ENCODE results near the gene CSMD2. TPM values are rescaled to one million over a fixed set of nuclear protein-coding genes. Genes with fewer than 3 reads are reported as not detected.

The CSMD2 gene
- total RNA-seq, 2 experiments from 2014 or later = not detected

DNA sequence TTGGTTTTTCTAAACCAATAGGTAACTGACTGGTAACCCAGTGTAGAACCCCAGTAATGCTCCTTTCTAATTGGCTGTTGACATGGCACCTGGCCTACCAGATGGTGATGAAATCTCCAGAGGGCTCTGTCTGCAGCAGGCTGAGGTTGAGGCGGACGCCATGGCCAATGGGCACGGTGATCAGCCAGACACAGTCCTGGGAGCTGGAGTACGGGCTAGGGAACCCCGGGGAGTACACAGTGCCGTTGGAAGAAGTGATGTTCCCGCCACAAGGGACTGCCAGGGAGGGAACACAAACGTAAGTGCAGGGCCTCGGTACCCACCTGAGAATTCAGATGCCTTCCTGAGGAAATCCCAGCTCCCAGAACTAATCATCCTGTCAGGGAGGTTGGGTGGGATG is 562.8 kb downstream of the CSMD2 start:
- POLR2A ChIA-PET = no interaction called here
- Histone ChIP-seq H3K79me2 (ENCODE audit: insufficient read depth, low read depth, low read length) (no peaks in the 10 kb centered on the region), H3K9me3 (ENCODE audit: low read length) (no peaks in the 10 kb centered on the region), H2AFZ (ENCODE audit: low read length) (no peak overlapping the region), H4K20me1 (ENCODE audit: insufficient read depth, low read length) (no peaks in the 10 kb centered on the region), H3K36me3 (ENCODE audit: insufficient read depth, low read length) (no peaks in the 10 kb centered on the region), H3K4me1 (ENCODE audit: insufficient read depth, low read length, poor library complexity, severe bottlenecking) (no peaks in the 10 kb centered on the region), H3K4me3 (ENCODE audit: low read depth, low read length, poor library complexity, severe bottlenecking) (no peak overlapping the region), H3K4me2 (ENCODE audit: low read length) (no peak overlapping the region), H3K9me2 (ENCODE audit: insufficient read depth, low read length) (no peaks in the 10 kb centered on the region), H3K27ac (ENCODE audit: low read depth, low read length, poor library complexity, severe bottlenecking) (no peak overlapping the region)
- CTCF ChIA-PET (ENCODE audit: unreplicated experiment) = no interaction called here
- TF ChIP-seq, protein P1, sequence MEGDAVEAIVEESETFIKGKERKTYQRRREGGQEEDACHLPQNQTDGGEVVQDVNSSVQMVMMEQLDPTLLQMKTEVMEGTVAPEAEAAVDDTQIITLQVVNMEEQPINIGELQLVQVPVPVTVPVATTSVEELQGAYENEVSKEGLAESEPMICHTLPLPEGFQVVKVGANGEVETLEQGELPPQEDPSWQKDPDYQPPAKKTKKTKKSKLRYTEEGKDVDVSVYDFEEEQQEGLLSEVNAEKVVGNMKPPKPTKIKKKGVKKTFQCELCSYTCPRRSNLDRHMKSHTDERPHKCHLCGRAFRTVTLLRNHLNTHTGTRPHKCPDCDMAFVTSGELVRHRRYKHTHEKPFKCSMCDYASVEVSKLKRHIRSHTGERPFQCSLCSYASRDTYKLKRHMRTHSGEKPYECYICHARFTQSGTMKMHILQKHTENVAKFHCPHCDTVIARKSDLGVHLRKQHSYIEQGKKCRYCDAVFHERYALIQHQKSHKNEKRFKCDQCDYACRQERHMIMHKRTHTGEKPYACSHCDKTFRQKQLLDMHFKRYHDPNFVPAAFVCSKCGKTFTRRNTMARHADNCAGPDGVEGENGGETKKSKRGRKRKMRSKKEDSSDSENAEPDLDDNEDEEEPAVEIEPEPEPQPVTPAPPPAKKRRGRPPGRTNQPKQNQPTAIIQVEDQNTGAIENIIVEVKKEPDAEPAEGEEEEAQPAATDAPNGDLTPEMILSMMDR (conservative IDR thresholded peaks at IDR 0.05; ENCODE audit: low read length) = no peak
- TF ChIP-seq EZH2phosphoT487 (IDR thresholded peaks at IDR 0.05; ENCODE audit: borderline replicate concordance, low read depth, low read length) = no peak
- no TSS peak for BruUV-seq (replicated peaks)
- intact Hi-C loops (cut with micrococcal nuclease; ENCODE audit: unreplicated experiment) = no loop called here
- no peak for DNase-seq (ENCODE audit: low spot score)

DNA sequence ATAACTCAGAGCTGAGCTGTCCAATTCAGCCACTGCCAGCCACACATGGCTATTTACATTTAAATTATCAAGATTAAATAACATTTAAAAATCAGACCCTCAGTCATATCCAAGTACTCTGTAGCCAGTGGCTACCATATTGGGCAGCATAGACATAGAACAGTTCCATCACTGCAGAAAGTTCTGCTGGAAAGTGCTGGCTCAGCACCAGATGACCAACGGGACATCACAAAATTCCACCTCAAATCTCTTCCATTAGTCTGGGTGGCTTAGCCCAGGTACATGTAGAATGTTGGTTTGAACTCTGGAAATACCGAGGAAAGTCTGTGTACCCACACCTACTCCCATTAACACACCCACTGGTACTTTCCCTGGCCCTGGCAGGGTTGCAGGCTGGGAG is 563.3 kb downstream of the CSMD2 start:
- Histone ChIP-seq H3K9me2 (ENCODE audit: insufficient read depth, low read length) (no peaks in the 10 kb centered on the region), H3K36me3 (ENCODE audit: insufficient read depth, low read length) (no peaks in the 10 kb centered on the region), H4K20me1 (ENCODE audit: insufficient read depth, low read length) (no peaks in the 10 kb centered on the region), H3K9me3 (ENCODE audit: low read length) (no peaks in the 10 kb centered on the region), H3K4me3 (ENCODE audit: low read depth, low read length, poor library complexity, severe bottlenecking) (no peak overlapping the region), H2AFZ (ENCODE audit: low read length) (no peak overlapping the region), H3K4me2 (ENCODE audit: low read length) (no peak overlapping the region), H3K79me2 (ENCODE audit: insufficient read depth, low read depth, low read length) (no peaks in the 10 kb centered on the region), H3K27ac (ENCODE audit: low read depth, low read length, poor library complexity, severe bottlenecking) (no peak overlapping the region), H3K4me1 (ENCODE audit: insufficient read depth, low read length, poor library complexity, severe bottlenecking) (no peaks in the 10 kb centered on the region)
- ChIA-PET CTCF (ENCODE audit: unreplicated experiment) (no interaction called here), POLR2A (no interaction called here)
- BruUV-seq (replicated peaks) = no TSS peak
- no peak for DNase-seq (ENCODE audit: low spot score)
- intact Hi-C loops (cut with micrococcal nuclease; ENCODE audit: unreplicated experiment) = no loop called here
- TF ChIP-seq, protein P1 (conservative IDR thresholded peaks at IDR 0.05; ENCODE audit: low read length) = no peak
- no peak for TF ChIP-seq EZH2phosphoT487 (IDR thresholded peaks at IDR 0.05; ENCODE audit: borderline replicate concordance, low read depth, low read length)

GRCh38 chr1:33599516-33600115 is 565.4 kb downstream of the CSMD2 start:
- CTCF ChIA-PET (ENCODE audit: unreplicated experiment) = no interaction called here
- H3K4me2 ChIP-seq (ENCODE audit: low read length) = no peak overlapping the region
- H4K20me1 ChIP-seq (ENCODE audit: insufficient read depth, low read length) = no peaks in the 10 kb centered on the region
- intact Hi-C loops (cut with micrococcal nuclease; ENCODE audit: unreplicated experiment) = no loop called here
- no peak overlapping the region for H3K27ac ChIP-seq (ENCODE audit: low read depth, low read length, poor library complexity, severe bottlenecking)
- H3K4me3 ChIP-seq (ENCODE audit: low read depth, low read length, poor library complexity, severe bottlenecking) = no peak overlapping the region
- H3K4me1 ChIP-seq (ENCODE audit: insufficient read depth, low read length, poor library complexity, severe bottlenecking) = no peaks in the 10 kb centered on the region
- no peak for TF ChIP-seq EZH2phosphoT487 (IDR thresholded peaks at IDR 0.05; ENCODE audit: borderline replicate concordance, low read depth, low read length)
- TF ChIP-seq, protein P1 (conservative IDR thresholded peaks at IDR 0.05; ENCODE audit: low read length) = no peak
- BruUV-seq (replicated peaks) = no TSS peak
- no peaks in the 10 kb centered on the region for H3K36me3 ChIP-seq (ENCODE audit: insufficient read depth, low read length)
- H3K9me3 ChIP-seq (ENCODE audit: low read length) = no peaks in the 10 kb centered on the region
- H3K79me2 ChIP-seq (ENCODE audit: insufficient read depth, low read depth, low read length) = no peaks in the 10 kb centered on the region
- POLR2A ChIA-PET = no interaction called here
- H3K9me2 ChIP-seq (ENCODE audit: insufficient read depth, low read length) = no peaks in the 10 kb centered on the region
- no peak for DNase-seq (ENCODE audit: low spot score)
- no peak overlapping the region for H2AFZ ChIP-seq (ENCODE audit: low read length)
